Fibroblast of lung (primary cell): ENCODE measurements around the gene GPR12. TPM values are rescaled to one million over a fixed set of nuclear protein-coding genes. Genes with fewer than 3 reads are reported as not detected.

Source experiments
- DNase-seq, 2 donors: peaks; one replicate each; pipeline versions ENCODE4 v3.0.0 to v3.0.0-alpha.2; 2010; ENCODE audit warnings: low read depth in 2 of 2
- H2AFZ ChIP-seq: 2 replicates; pipeline ENCODE4 v1.5.1; 2012; ENCODE audit warnings: low read length, control low read depth, inconsistent platforms
- H3K27ac ChIP-seq: 2 replicates; pipeline ENCODE4 v1.5.1; 2011; ENCODE audit warnings: low read length, control low read depth; ENCODE audit not compliant: insufficient read depth
- H3K27me3 ChIP-seq: 2 replicates; pipeline ENCODE4 v1.5.1; 2011; ENCODE audit warnings: mild to moderate bottlenecking, low read length; ENCODE audit not compliant: control insufficient read depth, insufficient read depth
- H3K36me3 ChIP-seq: 2 replicates; pipeline ENCODE4 v1.5.1; 2011; ENCODE audit warnings: low read length; ENCODE audit not compliant: control insufficient read depth, insufficient read depth
- H3K4me1 ChIP-seq: 2 replicates; pipeline ENCODE4 v1.5.1; 2011; ENCODE audit warnings: low read length; ENCODE audit not compliant: control insufficient read depth, insufficient read depth; ENCODE audit errors: extremely low read depth
- H3K4me2 ChIP-seq: 2 replicates; pipeline ENCODE4 v1.5.1; 2011; ENCODE audit warnings: low read length, control low read depth; ENCODE audit not compliant: insufficient read depth; ENCODE audit errors: extremely low read depth
- H3K4me3 ChIP-seq, 4 experiments: fragments of 200-600 bp in 1 of 4; sonication (generic) in 1 of 4; replicated peaks in 1 of 4; 2 replicates each; pipeline ENCODE4 v1.5.1; 2011 to 2016; ENCODE audit warnings: low read length in 4 of 4, low read depth in 3 of 4, mild to moderate bottlenecking in 3 of 4, control low read depth in 2 of 4, inconsistent platforms in 1 of 4, mixed read lengths in 1 of 4; ENCODE audit not compliant: insufficient read depth in 1 of 4; ENCODE audit errors: control extremely low read depth in 1 of 4
- H3K79me2 ChIP-seq: 2 replicates; pipeline ENCODE4 v1.5.1; 2012; ENCODE audit warnings: mild to moderate bottlenecking, low read length, inconsistent platforms; ENCODE audit not compliant: control insufficient read depth, insufficient read depth
- H3K9ac ChIP-seq: 2 replicates; pipeline ENCODE4 v1.5.1; 2011; ENCODE audit warnings: mild to moderate bottlenecking, low read length, control low read depth; ENCODE audit not compliant: insufficient read depth
- H3K9me3 ChIP-seq: 2 replicates; pipeline ENCODE4 v1.5.1; 2012; ENCODE audit warnings: low read depth, low read length; ENCODE audit not compliant: control insufficient read depth, insufficient read depth
- H4K20me1 ChIP-seq: 2 replicates; pipeline ENCODE4 v1.5.1; 2011; ENCODE audit warnings: low read length; ENCODE audit not compliant: control insufficient read depth, insufficient read depth; ENCODE audit errors: extremely low read depth
- CTCF ChIP-seq, 2 donors: IDR thresholded peaks in 1 of 2; conservative IDR thresholded peaks in 1 of 2; 1 replicate in 1 of 2; 2 replicates in 1 of 2; pipeline ENCODE4 v1.5.1; 2011 to 2012; ENCODE audit warnings: low read length in 2 of 2, control low read depth in 1 of 2, inconsistent platforms in 1 of 2, low read depth in 1 of 2, mild to moderate bottlenecking in 1 of 2
- EZH2 ChIP-seq: IDR thresholded peaks from 2 replicates; pipeline ENCODE4 v1.5.1; 2012; ENCODE audit warnings: low read length, control low read depth, mild to moderate bottlenecking; ENCODE audit errors: missing control alignments
- polyA plus RNA-seq, 2 donors: library from polyadenylated mRNA; depleted of rRNA in 1 of 2; stranded (reverse) in 1 of 2; unstranded in 1 of 2; fragments of >200 nt; gene quantifications; 2 replicates each; pipeline ENCODE4 v1.2.1, GENCODE V29; 2011 to 2012; ENCODE audit warnings: missing spikeins in 1 of 2
- total RNA-seq: library from RNA; depleted of rRNA; stranded (reverse); fragments of >200 nt; gene quantifications from 2 replicates; pipeline ENCODE4 v1.2.1, GENCODE V29; 2014

GPR12 gene
- total and polyA plus RNA-seq, 2 donors (not counting 1 experiment from before 2014, with no cell fraction given), result not detected

DNA sequence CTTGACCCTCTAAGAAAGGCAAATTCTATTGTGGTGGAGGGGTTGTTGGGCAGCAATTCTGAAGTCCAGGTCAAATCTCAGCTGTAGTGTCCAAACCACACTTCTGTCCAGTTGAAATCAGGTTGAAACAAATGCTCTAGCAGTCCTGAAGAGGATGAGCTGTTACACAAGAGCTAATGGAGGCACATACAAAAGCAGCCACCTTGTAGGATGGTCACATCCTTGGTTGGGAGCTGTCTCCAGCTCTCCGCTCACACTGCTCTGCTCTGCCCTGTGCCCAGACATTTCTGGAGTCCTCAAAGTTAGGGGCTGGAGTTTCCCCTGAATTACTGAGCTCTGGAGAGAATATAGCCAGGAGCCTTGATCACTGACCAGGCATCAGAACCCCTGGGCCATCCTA lies 47.2 kb downstream of the GPR12 start:
- Histone ChIP-seq H3K36me3 (no peaks in the 10 kb centered on the region), H3K27ac (no peak overlapping the region), H3K4me2 (no peak overlapping the region), H3K9ac (no peak overlapping the region), H3K4me1 (no peaks in the 10 kb centered on the region), H3K9me3 (no peaks in the 10 kb centered on the region), H3K4me3 (no peak overlapping the region), H3K27me3 (peaks cover 4% of the 10 kb centered on the region), H3K79me2 (no peaks in the 10 kb centered on the region), H4K20me1 (no peaks in the 10 kb centered on the region), H2AFZ (no peak overlapping the region)
- no peak for DNase-seq
- TF ChIP-seq EZH2, result no peak
- no peak for TF ChIP-seq CTCF (conservative IDR thresholded peaks at IDR 0.05 in 1 of 2, IDR thresholded peaks at IDR 0.05 in 1 of 2; ENCODE audit: low read depth in 1 of 2, low read length in 2 of 2)

- H3K79me2 ChIP-seq, result no peaks in the 10 kb centered on the region
- no peak overlapping the region for H3K9ac ChIP-seq
- TF ChIP-seq CTCF (conservative IDR thresholded peaks at IDR 0.05 in 1 of 2, IDR thresholded peaks at IDR 0.05 in 1 of 2; ENCODE audit: low read depth in 1 of 2, low read length in 2 of 2) (no peak), EZH2 (no peak)
- H3K4me1 ChIP-seq, result no peaks in the 10 kb centered on the region
- no peaks in the 10 kb centered on the region for H3K9me3 ChIP-seq
- H3K36me3 ChIP-seq, result no peaks in the 10 kb centered on the region
- H3K4me3 ChIP-seq, result no peak overlapping the region
- no peak overlapping the region for H3K27ac ChIP-seq
- no peaks in the 10 kb centered on the region for H4K20me1 ChIP-seq
- H3K27me3 ChIP-seq, result peaks cover 4% of the 10 kb centered on the region
- H2AFZ ChIP-seq, result no peak overlapping the region
- no peak overlapping the region for H3K4me2 ChIP-seq
- no peak for DNase-seq
Measured at GRCh38 chr13:26711211-26711610, 49.4 kb downstream of the GPR12 start.

DNA sequence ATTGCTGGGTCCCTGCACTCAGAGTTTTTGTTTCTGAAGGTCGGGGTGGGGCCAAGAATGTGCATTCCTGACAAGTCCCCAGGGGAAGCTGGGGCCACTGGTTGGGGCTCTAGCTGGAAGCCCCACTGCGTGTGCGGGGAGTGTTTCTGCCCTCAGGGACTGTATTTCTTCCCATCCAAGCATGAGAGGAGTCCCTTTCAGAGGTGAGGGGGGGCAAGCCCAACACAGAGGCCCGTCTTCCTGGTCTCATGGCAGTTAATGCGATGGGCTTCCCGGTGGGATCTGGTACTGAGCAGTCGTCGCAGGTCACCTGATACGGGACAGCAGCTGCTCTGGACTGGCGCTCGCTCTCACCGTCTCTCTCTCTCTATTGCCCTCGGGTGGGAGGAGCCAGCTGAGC lies 50.4 kb downstream of the GPR12 start:
- Histone ChIP-seq H3K9me3 (no peaks in the 10 kb centered on the region), H3K4me1 (no peaks in the 10 kb centered on the region), H3K27ac (no peak overlapping the region), H2AFZ (no peak overlapping the region), H3K4me2 (no peak overlapping the region), H4K20me1 (no peaks in the 10 kb centered on the region), H3K27me3 (peaks cover 4% of the 10 kb centered on the region), H3K36me3 (no peaks in the 10 kb centered on the region), H3K9ac (no peak overlapping the region), H3K79me2 (no peaks in the 10 kb centered on the region), H3K4me3 (no peak overlapping the region)
- no peak for DNase-seq
- TF ChIP-seq EZH2 (no peak), CTCF (conservative IDR thresholded peaks at IDR 0.05 in 1 of 2, IDR thresholded peaks at IDR 0.05 in 1 of 2; ENCODE audit: low read depth in 1 of 2, low read length in 2 of 2) (no peak)
